Muscle of back (tissue), 11 donors: ENCODE measurements around the gene THYN1. TPM values are rescaled to one million over a fixed set of nuclear protein-coding genes. Genes with fewer than 3 reads are reported as not detected.

ENCODE experiments used
- DNase-seq, 3 donors: peaks; one replicate each; pipeline versions ENCODE4 v3.0.0 to v3.0.0-alpha.2; 2013
- polyA plus RNA-seq, 10 donors: library from polyadenylated mRNA; unstranded; fragments of 120-200 nt; gene quantifications; one replicate each; pipeline ENCODE4 v1.2.1, GENCODE V29; 2013; ENCODE audit not compliant: insufficient read length in 10 of 10

Gene THYN1
- polyA plus RNA-seq, 10 donors = 30.3 to 37.3 (median 33.1) TPM

- peak; percentile 24 to 61 (median 36) for DNase-seq
Observed at GRCh38 chr11:134224710-134225664, 28.2 kb downstream of the THYN1 start.

GRCh38 chr11:134223836-134224709, 29.1 kb downstream of the THYN1 start, which contains the start of the genes NCAPD3 and VPS26B:
Gene NCAPD3 (minus strand): TSS chr11:134223967. CDS start chr11:134223926, 41 bp downstream.
Gene VPS26B (plus strand): TSS chr11:134224671. CDS start chr11:134225123, 452 bp downstream.
- DNase-seq = peak; percentile 96 to 99 (median 98)

- peak in 1 of 3 donors; percentile 22 for DNase-seq
Observed at GRCh38 chr11:134223121-134223520, 30.0 kb downstream of the THYN1 start.

GRCh38 chr11:134216816-134217215, 36.3 kb downstream of the THYN1 start:
- DNase-seq = no peak

- no peak for DNase-seq
Observed at GRCh38 chr11:134215836-134216235, 37.3 kb downstream of the THYN1 start.

- DNase-seq = no peak
Observed at GRCh38 chr11:134207538-134208239, 45.5 kb downstream of the THYN1 start.

- no peak for DNase-seq
Observed at GRCh38 chr11:134206185-134206584, 47.0 kb downstream of the THYN1 start.

GRCh38 chr11:134205729-134206128, 47.4 kb downstream of the THYN1 start:
- DNase-seq = no peak

- no peak for DNase-seq
Observed at GRCh38 chr11:134202661-134203060, 50.5 kb downstream of the THYN1 start.

- DNase-seq = no peak
Observed at GRCh38 chr11:134200688-134201087, 52.5 kb downstream of the THYN1 start.

GRCh38 chr11:134199531-134199930, 53.6 kb downstream of the THYN1 start:
- no peak for DNase-seq

Other genes starting within 250 kb of the THYN1 start
- gene JAM3, start 184.3 kb downstream of the THYN1 start, polyA plus RNA-seq = 100 to 1,000 TPM; 103 to 158 (median 127) TPM
- gene NCAPD3, start 29.4 kb downstream of the THYN1 start, polyA plus RNA-seq = 10 to 100 TPM; 11.3 to 19.8 (median 15.8) TPM
- gene VPS26B, start 28.7 kb downstream of the THYN1 start, polyA plus RNA-seq = 10 to 100 TPM; 26.6 to 39.4 (median 30.3) TPM
- gene ACAD8, start 216 bp upstream of the THYN1 start, polyA plus RNA-seq = 10 to 100 TPM; 16.1 to 25.0 (median 21.3) TPM
- under 1 TPM in 6 of 10 donors, not detected in 4; 0.05 to 0.26 (median 0.11) TPM for gene GLB1L3, start 23.0 kb upstream of the THYN1 start, polyA plus RNA-seq
- 1 to 10 TPM in 2 of 10 donors, under 1 TPM in 8; 0.50 to 1.2 (median 0.71) TPM for gene GLB1L2, start 78.6 kb upstream of the THYN1 start, polyA plus RNA-seq
- gene B3GAT1, start 158.9 kb upstream of the THYN1 start, polyA plus RNA-seq = under 1 TPM; 0.19 to 0.48 (median 0.29) TPM